ENCODE measurements around the gene SORBS2.

The SORBS2 gene

GRCh38 chr4:185671496-185671895 is 140.5 kb downstream of the SORBS2 start:
- Histone ChIP-seq H3K9ac (ENCODE audit: low read depth, low read length) (no peak overlapping the region), H2AFZ (ENCODE audit: low read depth, low read length) (no peak overlapping the region), H3K4me2 (ENCODE audit: insufficient read depth, low read length) (no peak overlapping the region), H3K9me3 (ENCODE audit: insufficient read depth, low read length, severe bottlenecking) (no peaks in the 10 kb centered on the region), H3K4me1 (ENCODE audit: insufficient read depth, low read length) (no peaks in the 10 kb centered on the region), H3K27me3 (ENCODE audit: insufficient read depth, low read length, poor library complexity) (no peaks in the 10 kb centered on the region), H3K27ac (ENCODE audit: low read length) (no peak overlapping the region), H3K79me2 (ENCODE audit: insufficient read depth, low read length) (no peaks in the 10 kb centered on the region), H4K20me1 (ENCODE audit: insufficient read depth, low read length) (no peaks in the 10 kb centered on the region), H3K4me3 (ENCODE audit: low read depth in 1 of 2, low read length in 2 of 2) (no peak overlapping the region), H3K36me3 (ENCODE audit: insufficient read depth, low read length) (no peaks in the 10 kb centered on the region)
- ATAC-seq (ENCODE audit: insufficient read depth, low read depth): no peak
- no peak for DNase-seq
- no peak for TF ChIP-seq CTCF (IDR thresholded peaks at IDR 0.05; ENCODE audit: borderline replicate concordance, extremely low read depth, low read length, poor library complexity, severe bottlenecking)
- TF ChIP-seq EZH2 (IDR thresholded peaks at IDR 0.05; ENCODE audit: borderline replicate concordance, low read depth, low read length, severe bottlenecking): no peak

- DNase-seq (no peak), ATAC-seq (ENCODE audit: insufficient read depth, low read depth) (no peak)
- no peak for TF ChIP-seq CTCF (IDR thresholded peaks at IDR 0.05; ENCODE audit: borderline replicate concordance, extremely low read depth, low read length, poor library complexity, severe bottlenecking)
- Histone ChIP-seq H4K20me1 (ENCODE audit: insufficient read depth, low read length) (no peaks in the 10 kb centered on the region), H3K27ac (ENCODE audit: low read length) (no peak overlapping the region), H3K4me1 (ENCODE audit: insufficient read depth, low read length) (no peaks in the 10 kb centered on the region), H3K27me3 (ENCODE audit: insufficient read depth, low read length, poor library complexity) (no peaks in the 10 kb centered on the region), H3K9me3 (ENCODE audit: insufficient read depth, low read length, severe bottlenecking) (no peaks in the 10 kb centered on the region), H3K9ac (ENCODE audit: low read depth, low read length) (no peak overlapping the region), H3K79me2 (ENCODE audit: insufficient read depth, low read length) (no peaks in the 10 kb centered on the region), H3K4me3 (ENCODE audit: low read depth in 1 of 2, low read length in 2 of 2) (no peak overlapping the region), H2AFZ (ENCODE audit: low read depth, low read length) (no peak overlapping the region), H3K36me3 (ENCODE audit: insufficient read depth, low read length) (no peaks in the 10 kb centered on the region), H3K4me2 (ENCODE audit: insufficient read depth, low read length) (no peak overlapping the region)
These were observed 140.9 kb downstream of the SORBS2 start for GRCh38 chr4:185671066-185671465.

GRCh38 chr4:185669288-185669687 is 142.7 kb downstream of the SORBS2 start:
- no peak for DNase-seq
- Histone ChIP-seq H3K27ac (ENCODE audit: low read length) (no peak overlapping the region), H3K9me3 (ENCODE audit: insufficient read depth, low read length, severe bottlenecking) (no peaks in the 10 kb centered on the region), H3K79me2 (ENCODE audit: insufficient read depth, low read length) (no peaks in the 10 kb centered on the region), H3K4me2 (ENCODE audit: insufficient read depth, low read length) (no peak overlapping the region), H3K27me3 (ENCODE audit: insufficient read depth, low read length, poor library complexity) (no peaks in the 10 kb centered on the region), H2AFZ (ENCODE audit: low read depth, low read length) (no peak overlapping the region), H3K4me1 (ENCODE audit: insufficient read depth, low read length) (no peaks in the 10 kb centered on the region), H3K4me3 (ENCODE audit: low read depth in 1 of 2, low read length in 2 of 2) (no peak overlapping the region), H3K36me3 (ENCODE audit: insufficient read depth, low read length) (no peaks in the 10 kb centered on the region), H4K20me1 (ENCODE audit: insufficient read depth, low read length) (no peaks in the 10 kb centered on the region), H3K9ac (ENCODE audit: low read depth, low read length) (no peak overlapping the region)
- TF ChIP-seq EZH2 (IDR thresholded peaks at IDR 0.05; ENCODE audit: borderline replicate concordance, low read depth, low read length, severe bottlenecking) (no peak), CTCF (IDR thresholded peaks at IDR 0.05; ENCODE audit: borderline replicate concordance, extremely low read depth, low read length, poor library complexity, severe bottlenecking) (no peak)
- no peak for ATAC-seq (ENCODE audit: insufficient read depth, low read depth)

GRCh38 chr4:185666156-185666555 is 145.8 kb downstream of the SORBS2 start:
- Histone ChIP-seq H4K20me1 (ENCODE audit: insufficient read depth, low read length) (no peaks in the 10 kb centered on the region), H3K27me3 (ENCODE audit: insufficient read depth, low read length, poor library complexity) (no peaks in the 10 kb centered on the region), H3K79me2 (ENCODE audit: insufficient read depth, low read length) (no peaks in the 10 kb centered on the region), H3K27ac (ENCODE audit: low read length) (no peak overlapping the region), H3K4me2 (ENCODE audit: insufficient read depth, low read length) (no peak overlapping the region), H3K4me3 (ENCODE audit: low read depth in 1 of 2, low read length in 2 of 2) (no peak overlapping the region), H3K9ac (ENCODE audit: low read depth, low read length) (no peak overlapping the region), H2AFZ (ENCODE audit: low read depth, low read length) (no peak overlapping the region), H3K36me3 (ENCODE audit: insufficient read depth, low read length) (no peaks in the 10 kb centered on the region), H3K4me1 (ENCODE audit: insufficient read depth, low read length) (no peaks in the 10 kb centered on the region), H3K9me3 (ENCODE audit: insufficient read depth, low read length, severe bottlenecking) (no peaks in the 10 kb centered on the region)
- DNase-seq (no peak), ATAC-seq (ENCODE audit: insufficient read depth, low read depth) (no peak)
- TF ChIP-seq EZH2 (IDR thresholded peaks at IDR 0.05; ENCODE audit: borderline replicate concordance, low read depth, low read length, severe bottlenecking): no peak
- no peak for TF ChIP-seq CTCF (IDR thresholded peaks at IDR 0.05; ENCODE audit: borderline replicate concordance, extremely low read depth, low read length, poor library complexity, severe bottlenecking)

All from DND-41 (cell line).